HG03439 (cell line): ENCODE data around the gene ZRANB3.
"Not testable (repeated sequence)": the region's sequence is repeated elsewhere in the genome, so short reads cannot be mapped to it uniquely, and the experiment has no call there.

Experiments
- ATAC-seq: cut with Tn5 transposase; IDR thresholded peaks from one replicate; pipeline ENCODE4 v1.9.1; 2021; ENCODE audit warnings: mild to moderate bottlenecking, moderate library complexity; ENCODE audit not compliant: unreplicated experiment

The ZRANB3 gene

GRCh38 chr2:135530313-135531230 lies at the start of gene ZRANB3:
Gene ZRANB3, minus strand, starts transcription at chr2:135531218.
- peak; percentile 70 for ATAC-seq

- ATAC-seq = no peak
These were observed 42.6 kb upstream of the ZRANB3 start for GRCh38 chr2:135573620-135574019.

GRCh38 chr2:135570884-135571283 lies 39.9 kb upstream of the ZRANB3 start:
- ATAC-seq = no peak

- ATAC-seq = no peak
These were observed 32.8 kb upstream of the ZRANB3 start for GRCh38 chr2:135563793-135564192.

GRCh38 chr2:135561925-135562324 lies 30.9 kb upstream of the ZRANB3 start:
- no peak for ATAC-seq

- no peak for ATAC-seq
These were observed 26.5 kb upstream of the ZRANB3 start for GRCh38 chr2:135557530-135557929.

GRCh38 chr2:135555311-135555710 lies 24.3 kb upstream of the ZRANB3 start:
- ATAC-seq = no peak

- no peak for ATAC-seq
These were observed 21.9 kb upstream of the ZRANB3 start for GRCh38 chr2:135552887-135553286.

GRCh38 chr2:135551356-135551755 lies 20.3 kb upstream of the ZRANB3 start:
- ATAC-seq = no peak

GRCh38 chr2:135547311-135547710 lies 16.3 kb upstream of the ZRANB3 start:
- ATAC-seq = no peak

GRCh38 chr2:135546436-135546835 lies 15.4 kb upstream of the ZRANB3 start:
- no peak for ATAC-seq

GRCh38 chr2:135533545-135533944 lies 2.5 kb upstream of the ZRANB3 start:
- ATAC-seq = not testable (repeated sequence)

GRCh38 chr2:135532581-135532980 lies 1.6 kb upstream of the ZRANB3 start:
- ATAC-seq = no peak

- peak; percentile 86 for ATAC-seq
These were observed 496 bp upstream of the ZRANB3 start, which contains the start of gene R3HDM1 for GRCh38 chr2:135531231-135532197. Gene R3HDM1, plus strand, starts transcription at chr2:135531484. Its CDS starts 73,362 bp downstream, at chr2:135604846.

- no peak for ATAC-seq
These were observed 3.0 kb downstream of the ZRANB3 start for GRCh38 chr2:135528006-135528405.

GRCh38 chr2:135525786-135526185 lies 5.2 kb downstream of the ZRANB3 start:
- ATAC-seq = no peak

GRCh38 chr2:135512099-135512498 lies 18.9 kb downstream of the ZRANB3 start:
- ATAC-seq = no peak

- no peak for ATAC-seq
These were observed 20.4 kb downstream of the ZRANB3 start for GRCh38 chr2:135510577-135510976.

GRCh38 chr2:135504811-135505210 lies 26.2 kb downstream of the ZRANB3 start:
- no peak for ATAC-seq

- ATAC-seq = not testable (repeated sequence)
These were observed 32.4 kb downstream of the ZRANB3 start for GRCh38 chr2:135498588-135498987.

- no peak for ATAC-seq
These were observed 36.1 kb downstream of the ZRANB3 start for GRCh38 chr2:135494917-135495316.
